Suppressor macrophage treated with lipopolysaccharide for 1 hour (primary cell): ENCODE results near the gene GLS.

Experiments
- DNase-seq, 3 donors: peaks; one replicate each; pipeline ENCODE4 v3.0.0-alpha.2; 2020 to 2022

Gene GLS

GRCh38 chr2:190887089-190887488, 6.5 kb downstream of the GLS start:
- DNase-seq, result peak in 1 of 3 donors; percentile 21

- DNase-seq, result no peak
Observed at GRCh38 chr2:190888449-190888848, 7.8 kb downstream of the GLS start.

- no peak for DNase-seq
Observed at GRCh38 chr2:190889175-190889943, 8.7 kb downstream of the GLS start.

GRCh38 chr2:190891372-190891771, 10.8 kb downstream of the GLS start:
- DNase-seq, result peak; percentile 64 to 84 (median 84)

GRCh38 chr2:190891889-190892288, 11.3 kb downstream of the GLS start:
- peak; percentile 12 to 75 (median 57) for DNase-seq

GRCh38 chr2:190893157-190893556, 12.5 kb downstream of the GLS start:
- peak in 2 of 3 donors; percentile 28 to 31 for DNase-seq

GRCh38 chr2:190896477-190896876, 15.9 kb downstream of the GLS start:
- DNase-seq, result no peak

- no peak for DNase-seq
Observed at GRCh38 chr2:190903693-190904450, 23.3 kb downstream of the GLS start.

GRCh38 chr2:190904640-190905261, 24.1 kb downstream of the GLS start:
- no peak for DNase-seq

GRCh38 chr2:190908532-190908931, 27.9 kb downstream of the GLS start:
- no peak for DNase-seq

GRCh38 chr2:190909680-190910079, 29.1 kb downstream of the GLS start:
- no peak for DNase-seq

- DNase-seq, result peak; percentile 19 to 85 (median 72)
Observed at GRCh38 chr2:190910341-190911136, 29.9 kb downstream of the GLS start.

- DNase-seq, result peak in 1 of 3 donors; percentile 11
Observed at GRCh38 chr2:190911813-190912212, 31.2 kb downstream of the GLS start.

GRCh38 chr2:190912726-190913125, 32.1 kb downstream of the GLS start:
- DNase-seq, result no peak

GRCh38 chr2:190913725-190914124, 33.1 kb downstream of the GLS start:
- no peak for DNase-seq

- DNase-seq, result no peak
Observed at GRCh38 chr2:190916829-190917228, 36.2 kb downstream of the GLS start.

GRCh38 chr2:190920085-190920484, 39.5 kb downstream of the GLS start:
- DNase-seq, result no peak

- no peak for DNase-seq
Observed at GRCh38 chr2:190922376-190922775, 41.8 kb downstream of the GLS start.

GRCh38 chr2:190927301-190927700, 46.7 kb downstream of the GLS start:
- no peak for DNase-seq

- DNase-seq, result no peak
Observed at GRCh38 chr2:190929919-190930318, 49.3 kb downstream of the GLS start.

GRCh38 chr2:190930411-190930810, 49.8 kb downstream of the GLS start:
- no peak for DNase-seq

- DNase-seq, result no peak
Observed at GRCh38 chr2:190932514-190932913, 51.9 kb downstream of the GLS start.

- DNase-seq, result no peak
Observed at GRCh38 chr2:190933361-190933760, 52.7 kb downstream of the GLS start.
